ENCODE measurements around the gene KCNH8. TPM values are rescaled to one million over a fixed set of nuclear protein-coding genes. Genes with fewer than 3 reads are reported as not detected.

Gene KCNH8
- total RNA-seq, 1 experiment from 2014 or later, result not detected

- in situ Hi-C loops (cut with HindIII; ENCODE audit: low pct_unique_long_range_greater_than_20kb, low sequenced_read_pairs) (no loop called here), intact Hi-C loops (cut with micrococcal nuclease; ENCODE audit: unreplicated experiment) (no loop called here)
- no peaks in the 10 kb centered on the region for H3K9me3 ChIP-seq (ENCODE audit: control insufficient read depth, insufficient read depth, low read depth, low read length)
- H3K4me1 ChIP-seq (ENCODE audit: control insufficient read depth, insufficient read depth, low read length), result no peaks in the 10 kb centered on the region
- no peaks in the 10 kb centered on the region for H3K27me3 ChIP-seq (ENCODE audit: control insufficient read depth, insufficient read depth, low read length)
- no TSS peak for BruUV-seq (replicated peaks)
- ATAC-seq (no peak), DNase-seq (ENCODE audit: low read depth, low spot score) (no peak)
- H3K27ac ChIP-seq (ENCODE audit: low read length), result no peak overlapping the region
- no peaks in the 10 kb centered on the region for H3K36me3 ChIP-seq (ENCODE audit: control insufficient read depth, insufficient read depth, low read length)
- POLR2A ChIA-PET, result no interaction called here
- CTCF ChIA-PET, result no interaction called here
- TF ChIP-seq TCF7L2 (IDR thresholded peaks at IDR 0.05; ENCODE audit: low read depth, low read length) (no peak), CTCF (IDR thresholded peaks at IDR 0.05) (no peak), SIN3A (IDR thresholded peaks at IDR 0.05; ENCODE audit: borderline replicate concordance, insufficient read depth, low read depth, low read length) (no peak), POLR2AphosphoS5 (IDR thresholded peaks at IDR 0.05; ENCODE audit: low read depth, low read length) (no peak), REST (IDR thresholded peaks at IDR 0.05; ENCODE audit: insufficient read depth in 1 of 2, low read depth in 2 of 2, low read length in 1 of 2) (no peak)
- H3K4me3 ChIP-seq (ENCODE audit: low read depth in 2 of 2, low read length in 2 of 2), result no peak overlapping the region
Measured at GRCh38 chr3:19488939-19489338, 340.6 kb downstream of the KCNH8 start.

DNA sequence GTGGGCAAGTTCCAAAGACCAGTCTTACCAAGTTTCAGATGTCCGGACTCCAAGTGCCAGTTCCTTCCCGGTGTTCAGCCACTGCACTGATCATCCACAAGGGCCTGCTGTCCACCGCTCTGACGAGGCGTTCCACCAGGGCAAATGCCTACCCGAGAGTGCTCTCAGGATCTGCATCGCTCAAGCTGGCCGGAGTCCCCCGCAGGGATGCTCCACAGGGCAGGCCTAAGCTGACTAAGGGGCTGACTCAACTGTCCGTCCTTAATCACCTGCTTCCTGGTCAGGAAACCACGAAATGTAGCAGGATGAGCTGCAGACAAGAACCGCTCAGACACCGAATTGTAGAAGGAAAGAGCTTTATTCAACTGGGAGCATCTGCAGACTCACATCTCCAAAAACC lies 341.6 kb downstream of the KCNH8 start:
- H3K36me3 ChIP-seq (ENCODE audit: control insufficient read depth, insufficient read depth, low read length), result no peaks in the 10 kb centered on the region
- H3K27ac ChIP-seq (ENCODE audit: low read length), result no peak overlapping the region
- H3K4me1 ChIP-seq (ENCODE audit: control insufficient read depth, insufficient read depth, low read length), result no peaks in the 10 kb centered on the region
- no peaks in the 10 kb centered on the region for H3K27me3 ChIP-seq (ENCODE audit: control insufficient read depth, insufficient read depth, low read length)
- POLR2A ChIA-PET, result no interaction called here
- CTCF ChIA-PET, result no interaction called here
- no peak for ATAC-seq
- H3K9me3 ChIP-seq (ENCODE audit: control insufficient read depth, insufficient read depth, low read depth, low read length), result no peaks in the 10 kb centered on the region
- BruUV-seq (replicated peaks), result no TSS peak
- intact Hi-C loops (cut with micrococcal nuclease; ENCODE audit: unreplicated experiment), result no loop called here
- in situ Hi-C loops (cut with HindIII; ENCODE audit: low pct_unique_long_range_greater_than_20kb, low sequenced_read_pairs), result no loop called here
- no peak overlapping the region for H3K4me3 ChIP-seq (ENCODE audit: low read depth in 2 of 2, low read length in 2 of 2)
- DNase-seq (ENCODE audit: low read depth, low spot score), result no peak
- no peak for TF ChIP-seq SIN3A (IDR thresholded peaks at IDR 0.05; ENCODE audit: borderline replicate concordance, insufficient read depth, low read depth, low read length)
- TF ChIP-seq POLR2AphosphoS5 (IDR thresholded peaks at IDR 0.05; ENCODE audit: low read depth, low read length), result no peak
- no peak for TF ChIP-seq CTCF (IDR thresholded peaks at IDR 0.05)
- no peak for TF ChIP-seq REST (IDR thresholded peaks at IDR 0.05; ENCODE audit: insufficient read depth in 1 of 2, low read depth in 2 of 2, low read length in 1 of 2)
- TF ChIP-seq TCF7L2 (IDR thresholded peaks at IDR 0.05; ENCODE audit: low read depth, low read length), result no peak

All from Panc1 (cell line).